UCSD-AML1 (cell line): ENCODE results near the gene FBXO34.
A peak's percentile ranks its signal among the peaks of the same experiment; 100 is the strongest.
"Not testable (repeated sequence)": the region's sequence is repeated elsewhere in the genome, so short reads cannot be mapped to it uniquely, and the experiment has no call there.

Source experiments
- DNase-seq: peaks from one replicate; lab custom pipeline; 2025; ENCODE audit not compliant: unreplicated experiment; lab: John Stamatoyannopoulos, UW

The FBXO34 gene

GRCh38 chr14:55309761-55310365, 38.6 kb downstream of the FBXO34 start:
- DNase-seq: no peak

- not testable (repeated sequence) for DNase-seq
Measured at GRCh38 chr14:55312379-55313030, 41.3 kb downstream of the FBXO34 start.

- DNase-seq: no peak
Measured at GRCh38 chr14:55313480-55313879, 42.3 kb downstream of the FBXO34 start.

GRCh38 chr14:55314449-55314848, 43.2 kb downstream of the FBXO34 start:
- no peak for DNase-seq

GRCh38 chr14:55316564-55316963, 45.3 kb downstream of the FBXO34 start:
- no peak for DNase-seq

GRCh38 chr14:55317542-55318306, 46.5 kb downstream of the FBXO34 start:
- no peak for DNase-seq

- no peak for DNase-seq
Measured at GRCh38 chr14:55318694-55319093, 47.5 kb downstream of the FBXO34 start.

- DNase-seq: no peak
Measured at GRCh38 chr14:55323910-55324309, 52.7 kb downstream of the FBXO34 start.

GRCh38 chr14:55324812-55325211, 53.6 kb downstream of the FBXO34 start:
- DNase-seq: no peak

GRCh38 chr14:55327179-55327578, 56.0 kb downstream of the FBXO34 start:
- no peak for DNase-seq

- no peak for DNase-seq
Measured at GRCh38 chr14:55328317-55328716, 57.1 kb downstream of the FBXO34 start.

- no peak for DNase-seq
Measured at GRCh38 chr14:55329999-55330710, 58.9 kb downstream of the FBXO34 start.

GRCh38 chr14:55332654-55333570, 61.7 kb downstream of the FBXO34 start:
- no peak for DNase-seq

- no peak for DNase-seq
Measured at GRCh38 chr14:55333711-55334485, 62.7 kb downstream of the FBXO34 start.

- peak; percentile 13 for DNase-seq
Measured at GRCh38 chr14:55336162-55336561, 64.9 kb downstream of the FBXO34 start.

GRCh38 chr14:55336691-55337090, 65.5 kb downstream of the FBXO34 start:
- DNase-seq: no peak

- no peak for DNase-seq
Measured at GRCh38 chr14:55339770-55340169, 68.5 kb downstream of the FBXO34 start.

- no peak for DNase-seq
Measured at GRCh38 chr14:55340482-55340881, 69.3 kb downstream of the FBXO34 start.

GRCh38 chr14:55341781-55342180, 70.6 kb downstream of the FBXO34 start:
- DNase-seq: no peak
